SK-N-MC (cell line): ENCODE results near the gene TAF3.
A peak's percentile ranks its signal among the peaks of the same experiment; 100 is the strongest.

Experiments used
- DNase-seq: peaks from one replicate; pipeline ENCODE4 v3.0.0-alpha.2; 2011; ENCODE audit warnings: low read depth, low spot score
- H3K27ac ChIP-seq: fragments of 200-600 bp; sonication (generic); 2 replicates; pipeline ENCODE4 v1.5.1; 2016; ENCODE audit warnings: mixed run types
- H3K36me3 ChIP-seq: fragments of 200-600 bp; sonication (generic); 2 replicates; pipeline ENCODE4 v1.6.1; 2017; ENCODE audit warnings: antibody characterized with exemption, low read length, mixed read lengths; ENCODE audit not compliant: insufficient read depth
- H3K4me3 ChIP-seq: fragments of 200-600 bp; sonication (generic); 2 replicates; pipeline ENCODE4 v1.5.1; 2016
- H3K9ac ChIP-seq: fragments of 200-600 bp; sonication (generic); 2 replicates; pipeline ENCODE4 v1.8.0; 2017; ENCODE audit warnings: mixed run types, mixed read lengths; ENCODE audit not compliant: insufficient read length
- H3K9me3 ChIP-seq: fragments of 200-600 bp; sonication (generic); 2 replicates; pipeline ENCODE4 v1.6.1; 2017; ENCODE audit warnings: low read depth, mild to moderate bottlenecking, antibody characterized with exemption, low read length, moderate library complexity, mixed read lengths
- EZH2 ChIP-seq: fragments of 200-600 bp; sonication (generic); IDR thresholded peaks from one replicate; pipeline ENCODE4 v1.6.1; 2017; ENCODE audit warnings: antibody characterized with exemption
- FOXP2 ChIP-seq: optimal IDR thresholded peaks from 2 replicates; pipeline ENCODE3; 2011; ENCODE audit warnings: mild to moderate bottlenecking, moderate library complexity; ENCODE audit not compliant: insufficient read depth; ENCODE audit errors: extremely low read length, control extremely low read depth
- POLR2AphosphoS5 ChIP-seq: IDR thresholded peaks from 2 replicates; pipeline ENCODE4 v1.6.1; 2012; ENCODE audit warnings: mild to moderate bottlenecking, low read depth, low read length, borderline replicate concordance

Gene TAF3

DNA sequence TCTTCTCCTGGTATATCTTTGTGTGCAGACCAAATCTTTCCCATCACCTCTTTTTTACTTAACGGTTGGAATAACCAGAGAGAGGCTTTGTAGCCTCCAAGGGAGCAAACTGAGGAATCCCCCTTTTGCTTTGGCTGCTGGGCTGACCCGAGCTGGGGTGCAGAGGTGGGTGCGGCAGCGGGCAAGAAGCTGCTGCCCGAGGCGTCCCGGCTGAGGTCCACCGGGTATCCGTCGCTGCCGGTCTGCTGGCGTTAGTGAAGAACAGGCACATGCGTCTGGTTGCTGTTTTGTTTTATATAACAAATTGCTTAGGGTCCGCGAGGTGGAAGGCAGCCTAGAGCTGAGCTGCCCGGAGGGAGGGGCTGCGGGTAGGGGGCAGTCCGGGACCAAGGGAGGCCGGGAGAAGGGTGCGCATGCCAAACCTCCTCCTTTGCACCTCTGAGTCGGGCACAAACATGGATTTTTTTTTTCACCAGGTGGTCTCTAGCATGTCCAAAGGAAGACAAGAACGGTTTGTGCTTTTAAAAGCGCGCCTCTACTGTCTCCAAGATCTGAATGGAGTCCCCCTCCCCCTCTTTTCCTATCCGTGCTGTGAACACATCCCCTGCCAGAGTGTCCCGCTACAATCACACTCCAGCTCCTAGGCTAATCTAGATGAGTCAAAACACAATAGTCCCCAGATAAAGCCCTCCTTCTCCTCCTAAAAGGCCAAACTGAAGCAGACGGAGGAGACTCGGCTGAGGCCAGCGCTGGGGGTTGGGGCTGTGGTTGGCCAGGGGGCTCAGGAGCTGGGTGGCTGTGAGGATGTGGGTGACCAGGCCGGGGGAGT lies 229.4 kb downstream of the TAF3 start:
- Histone ChIP-seq H3K9me3 (no peaks in the 10 kb centered on the region), H3K9ac (no peak overlapping the region), H3K27ac (no peak overlapping the region), H3K36me3 (no peaks in the 10 kb centered on the region), H3K4me3 (no peak overlapping the region)
- no peak for DNase-seq
- TF ChIP-seq EZH2 (no peak), POLR2AphosphoS5 (no peak), FOXP2 (no peak)

DNA sequence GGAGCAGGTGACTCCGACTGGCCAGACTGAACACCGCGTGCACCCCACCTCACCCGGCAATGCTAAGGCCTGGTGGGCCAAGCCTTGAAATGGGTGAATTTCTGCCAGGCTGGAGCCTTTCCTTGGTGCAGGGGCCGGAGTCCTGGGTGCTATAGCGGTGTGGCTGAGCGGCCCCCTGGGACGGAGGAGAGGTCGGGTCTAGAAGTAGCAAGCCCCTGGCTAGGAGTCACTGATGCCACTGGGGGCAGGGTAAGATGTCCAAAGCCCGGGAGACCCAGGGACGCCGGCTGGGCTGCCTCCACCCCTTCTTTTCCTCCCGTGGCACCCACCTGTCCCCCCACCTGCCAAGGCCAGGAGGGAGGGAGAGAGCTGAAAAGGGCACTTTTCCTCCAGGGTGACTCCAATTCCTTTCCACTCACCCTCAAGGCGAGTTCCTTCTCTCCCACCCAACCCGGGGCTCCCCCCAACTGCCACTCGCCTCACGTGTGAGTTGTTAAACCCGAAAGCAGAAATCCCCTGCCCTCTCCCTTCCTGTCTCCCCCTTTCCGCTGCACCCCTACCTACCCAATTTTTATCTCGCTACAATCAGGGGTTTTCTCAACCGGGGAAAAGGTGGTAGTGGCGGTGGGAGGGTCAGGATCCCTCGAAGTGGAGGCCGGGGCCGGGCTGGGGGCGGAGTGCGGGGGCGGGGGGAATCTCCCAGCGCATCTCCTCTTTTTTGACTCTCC lies 230.1 kb downstream of the TAF3 start:
- H3K4me3 ChIP-seq, result no peak overlapping the region
- H3K9me3 ChIP-seq, result no peaks in the 10 kb centered on the region
- no peaks in the 10 kb centered on the region for H3K36me3 ChIP-seq
- H3K9ac ChIP-seq, result no peak overlapping the region
- TF ChIP-seq POLR2AphosphoS5 (no peak), FOXP2 (no peak), EZH2 (no peak)
- H3K27ac ChIP-seq, result no peak overlapping the region
- DNase-seq, result no peak

DNA sequence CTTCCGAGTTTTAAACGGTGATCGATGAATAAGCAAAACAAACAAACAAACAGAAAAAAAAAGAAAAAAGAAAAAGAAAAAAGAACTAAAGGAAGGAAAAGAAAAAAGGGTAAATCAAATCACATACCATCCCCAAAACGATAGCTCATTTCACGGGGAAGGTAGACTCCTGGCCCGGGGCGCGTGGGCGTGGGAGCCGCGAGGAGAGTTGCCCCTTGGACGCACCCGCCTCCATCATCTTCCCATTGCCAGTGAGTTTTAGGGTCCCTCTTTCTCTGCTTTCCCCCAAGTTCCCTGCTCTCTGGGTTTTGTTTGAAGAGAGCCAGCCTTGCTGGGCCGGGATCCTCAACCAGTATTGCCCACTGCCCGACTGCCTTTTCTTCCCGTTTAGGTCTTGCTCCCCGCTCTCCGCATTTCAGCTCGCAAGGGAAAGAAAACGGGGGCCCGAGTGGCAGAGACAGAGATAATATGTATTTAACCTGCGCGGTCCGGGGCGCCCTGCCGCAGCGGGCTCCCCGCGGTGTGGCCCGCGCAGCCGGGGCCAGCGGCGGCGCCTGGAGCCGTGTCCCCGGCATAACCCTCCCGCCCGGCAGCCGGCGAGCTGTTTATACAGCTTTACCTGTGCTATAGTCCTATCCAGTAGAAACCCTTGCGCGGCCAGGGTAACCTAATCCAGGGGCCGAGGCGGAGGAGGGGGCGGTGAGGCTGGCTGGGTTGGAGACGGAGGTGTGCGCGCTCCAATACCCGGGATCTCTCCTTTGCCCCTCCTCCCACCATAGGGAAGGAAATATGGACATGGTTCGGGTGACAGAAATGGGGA lies 230.9 kb downstream of the TAF3 start:
- Histone ChIP-seq H3K9ac (no peak overlapping the region), H3K4me3 (peak overlapping the region; percentile 76), H3K36me3 (no peaks in the 10 kb centered on the region), H3K9me3 (no peaks in the 10 kb centered on the region), H3K27ac (no peak overlapping the region)
- DNase-seq, result no peak
- TF ChIP-seq POLR2AphosphoS5, result no peak
- TF ChIP-seq EZH2, result no peak
- no peak for TF ChIP-seq FOXP2

DNA sequence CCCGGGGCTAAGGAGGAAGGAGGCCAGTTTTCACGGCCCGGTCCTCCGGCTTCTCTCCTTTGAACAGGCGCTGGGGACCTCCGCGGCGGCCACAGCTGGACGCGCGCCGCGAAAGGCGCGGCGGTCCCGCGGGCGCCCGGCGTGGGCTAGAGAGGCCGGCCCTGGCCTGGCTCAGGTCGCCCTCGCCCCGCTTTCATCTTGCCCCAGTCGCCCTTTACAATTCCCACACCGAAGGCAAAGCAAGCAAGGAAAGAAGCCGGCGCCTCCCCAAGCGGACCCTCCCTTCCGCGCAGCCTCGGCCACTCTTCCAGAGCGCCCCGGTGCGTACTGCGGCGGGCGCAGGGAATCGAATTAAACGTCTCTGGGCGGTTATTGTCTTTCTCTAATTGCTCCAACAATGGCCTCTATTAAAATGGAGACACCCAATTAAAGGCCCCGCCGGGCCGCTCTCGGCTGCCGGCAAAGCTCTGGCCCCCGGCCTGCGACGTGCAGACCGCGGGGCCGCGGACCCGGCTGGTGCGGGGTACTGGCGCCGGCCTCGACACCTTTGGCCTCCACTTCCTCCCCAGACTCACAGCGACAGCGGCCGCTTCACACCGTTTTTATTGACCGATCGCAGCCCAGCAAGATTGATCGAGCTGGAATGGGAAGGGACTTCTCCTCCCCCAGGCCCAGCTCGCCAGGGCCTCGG lies 231.7 kb downstream of the TAF3 start:
- no peaks in the 10 kb centered on the region for H3K9me3 ChIP-seq
- DNase-seq, result no peak
- no peak overlapping the region for H3K27ac ChIP-seq
- TF ChIP-seq POLR2AphosphoS5 (no peak), EZH2 (no peak), FOXP2 (no peak)
- peak overlapping the region; percentile 76 for H3K4me3 ChIP-seq
- no peaks in the 10 kb centered on the region for H3K36me3 ChIP-seq
- peak overlapping the region; percentile 73 for H3K9ac ChIP-seq

DNA sequence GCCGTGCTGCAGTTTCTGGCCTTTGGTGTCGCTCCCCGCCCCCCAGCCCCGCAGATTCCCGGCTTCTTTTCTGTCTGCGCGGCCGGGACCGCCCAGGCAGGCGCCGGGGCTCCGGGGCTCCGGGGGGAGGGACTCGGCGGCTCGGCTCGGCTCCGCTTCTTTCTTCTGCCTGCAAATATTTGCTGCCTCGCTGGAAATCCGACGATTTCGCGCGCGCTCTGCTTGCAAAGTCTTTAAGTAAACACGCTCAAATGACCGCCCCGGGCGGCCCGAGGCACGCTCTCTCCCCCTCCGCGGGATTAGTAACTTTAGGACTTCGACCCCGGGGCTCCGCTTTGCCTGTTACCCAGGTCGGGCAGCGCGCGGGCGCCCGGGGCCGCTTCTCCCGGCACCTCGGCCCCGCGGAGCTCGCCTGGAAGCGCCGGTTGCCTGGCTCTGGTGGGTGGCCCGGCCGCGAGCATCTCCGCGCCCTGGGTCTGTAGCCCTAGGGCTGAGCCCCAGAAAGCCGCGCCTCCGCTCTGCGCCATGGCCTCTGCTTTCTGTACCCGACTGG lies 232.3 kb downstream of the TAF3 start:
- DNase-seq, result no peak
- no peak for TF ChIP-seq FOXP2
- no peak for TF ChIP-seq POLR2AphosphoS5
- no peak for TF ChIP-seq EZH2
- no peak overlapping the region for H3K27ac ChIP-seq
- peak overlapping the region; percentile 73 for H3K9ac ChIP-seq
- H3K36me3 ChIP-seq, result no peaks in the 10 kb centered on the region
- H3K9me3 ChIP-seq, result no peaks in the 10 kb centered on the region
- peak overlapping the region; percentile 76 for H3K4me3 ChIP-seq

DNA sequence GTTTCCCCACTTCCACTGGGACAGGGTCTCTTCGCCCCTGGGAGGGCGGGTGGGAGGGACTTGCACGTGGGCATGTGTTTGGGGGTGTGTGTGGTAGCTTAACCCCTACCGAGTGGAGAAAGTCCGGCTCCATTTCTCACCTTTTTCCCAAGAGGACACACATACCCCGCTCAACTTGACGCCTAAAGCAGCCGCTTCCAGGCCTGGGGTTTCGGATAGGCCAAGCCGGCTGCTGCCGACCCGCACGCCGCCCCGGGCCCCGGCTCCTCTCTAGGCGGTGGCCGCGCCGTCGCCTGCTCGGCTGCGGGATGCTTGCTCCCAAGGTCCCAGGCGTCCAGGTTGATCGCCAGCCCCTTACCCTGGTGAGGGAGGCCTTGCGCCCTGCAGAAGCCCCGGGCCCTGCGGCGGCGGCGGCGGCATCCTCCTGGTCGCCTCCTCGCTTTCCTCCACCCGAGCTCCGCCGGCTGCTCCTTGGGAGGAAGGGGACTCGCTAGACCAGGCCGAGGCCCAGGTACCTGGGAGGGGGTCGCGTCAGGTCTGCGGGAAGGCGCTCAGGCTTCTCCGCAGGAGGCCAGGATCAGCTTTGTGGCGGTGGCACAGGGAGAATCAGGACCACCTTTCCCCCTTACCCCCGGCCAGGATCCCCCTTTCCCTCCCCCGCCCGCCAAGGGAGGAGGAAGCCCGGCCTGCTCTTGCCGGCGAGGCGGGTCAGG lies 233.0 kb downstream of the TAF3 start:
- no peak overlapping the region for H3K4me3 ChIP-seq
- DNase-seq, result no peak

DNA sequence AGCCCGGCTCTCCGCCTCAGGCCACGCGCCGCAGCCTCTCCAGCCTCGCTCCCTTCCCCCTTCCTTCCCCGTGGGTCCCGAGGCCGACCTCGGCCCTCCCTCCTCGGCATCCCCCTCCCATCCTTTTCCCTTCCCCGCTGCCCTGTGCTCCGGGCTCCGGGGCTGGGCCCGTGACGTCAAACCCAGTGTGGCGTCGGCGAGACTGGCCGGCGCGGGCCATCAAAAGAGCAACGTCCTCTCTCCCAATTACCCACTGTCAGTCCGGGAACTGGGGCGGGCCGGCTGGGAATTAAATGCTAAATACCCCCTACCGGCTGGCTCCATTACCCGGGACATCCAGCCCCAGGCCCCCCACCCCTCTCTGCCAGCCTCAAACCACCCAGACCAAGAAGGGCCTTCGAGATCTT lies 233.5 kb downstream of the TAF3 start:
- no peak overlapping the region for H3K4me3 ChIP-seq
- TF ChIP-seq FOXP2 (no peak), EZH2 (no peak), POLR2AphosphoS5 (no peak)
- no peak for DNase-seq
- no peak overlapping the region for H3K9ac ChIP-seq
- no peaks in the 10 kb centered on the region for H3K9me3 ChIP-seq
- no peak overlapping the region for H3K27ac ChIP-seq
- H3K36me3 ChIP-seq, result no peaks in the 10 kb centered on the region

More for the DNA sequence above, 233.0 kb downstream of the TAF3 start:
- Histone ChIP-seq H3K27ac (no peak overlapping the region), H3K36me3 (no peaks in the 10 kb centered on the region), H3K9me3 (no peaks in the 10 kb centered on the region), H3K9ac (no peak overlapping the region)
- TF ChIP-seq FOXP2 (no peak), EZH2 (no peak), POLR2AphosphoS5 (no peak)
